Brain microvascular endothelial cell (primary cell): ENCODE results near the gene TJAP1.

ENCODE experiments used
- DNase-seq: peaks from one replicate; pipeline ENCODE4 v3.0.0-alpha.2; 2020
- H3K27ac ChIP-seq: fragments of 250-450 bp; sonication (Bioruptor Pico); 2 replicates; pipeline ENCODE4 v1.5.1; 2020; ENCODE audit warnings: mild to moderate bottlenecking, moderate library complexity
- H3K27me3 ChIP-seq: fragments of 250-450 bp; sonication (Bioruptor Pico); replicated peaks from 2 replicates; pipeline ENCODE4 v1.5.1; 2020; ENCODE audit warnings: mild to moderate bottlenecking
- H3K36me3 ChIP-seq: fragments of 250-450 bp; sonication (Bioruptor Pico); replicated peaks from 2 replicates; pipeline ENCODE4 v1.5.1; 2020; ENCODE audit warnings: mild to moderate bottlenecking
- H3K4me3 ChIP-seq: 2 replicates; pipeline ENCODE4 v1.5.1; 2011; ENCODE audit warnings: low read depth, mild to moderate bottlenecking, control low read depth, low read length, moderate library complexity
- CTCF ChIP-seq: IDR thresholded peaks from 2 replicates; pipeline ENCODE4 v1.5.1; 2011; ENCODE audit warnings: low read depth, mild to moderate bottlenecking, moderate library complexity, low read length, control low read depth, inconsistent platforms; ENCODE audit errors: missing control alignments
- in situ Hi-C: cut with HindIII; loops from 2 replicates; pipeline ENCODE4 v1.10.0; 2017; ENCODE audit warnings: low sequenced_read_pairs, low pct_ligation_motif_present

Gene TJAP1

DNA sequence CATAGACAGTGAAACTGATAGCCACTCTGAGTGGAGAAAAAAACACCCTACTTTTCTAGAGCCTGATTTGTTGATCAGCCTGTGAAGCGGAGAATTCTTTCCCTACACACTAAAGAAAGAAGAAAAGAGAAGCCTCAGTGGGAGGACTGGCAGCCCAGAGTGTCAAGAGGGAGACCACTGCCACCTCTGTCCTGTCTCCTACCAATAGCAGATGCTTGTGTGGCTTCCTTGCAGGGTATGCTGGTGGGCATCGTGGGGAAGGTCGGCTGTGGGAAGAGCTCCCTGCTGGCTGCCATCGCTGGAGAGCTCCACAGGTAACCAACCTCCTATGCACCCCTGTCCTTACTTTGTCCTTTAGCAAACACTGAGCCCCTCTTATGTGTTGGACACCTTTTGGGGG lies 39.7 kb upstream of the TJAP1 start:
- H3K4me3 ChIP-seq: no peak overlapping the region
- no peak for TF ChIP-seq CTCF
- peaks cover 32% of the 10 kb centered on the region for H3K36me3 ChIP-seq
- no peak overlapping the region for H3K27ac ChIP-seq
- in situ Hi-C loops: no loop called here
- DNase-seq: no peak
- H3K27me3 ChIP-seq: no peaks in the 10 kb centered on the region

DNA sequence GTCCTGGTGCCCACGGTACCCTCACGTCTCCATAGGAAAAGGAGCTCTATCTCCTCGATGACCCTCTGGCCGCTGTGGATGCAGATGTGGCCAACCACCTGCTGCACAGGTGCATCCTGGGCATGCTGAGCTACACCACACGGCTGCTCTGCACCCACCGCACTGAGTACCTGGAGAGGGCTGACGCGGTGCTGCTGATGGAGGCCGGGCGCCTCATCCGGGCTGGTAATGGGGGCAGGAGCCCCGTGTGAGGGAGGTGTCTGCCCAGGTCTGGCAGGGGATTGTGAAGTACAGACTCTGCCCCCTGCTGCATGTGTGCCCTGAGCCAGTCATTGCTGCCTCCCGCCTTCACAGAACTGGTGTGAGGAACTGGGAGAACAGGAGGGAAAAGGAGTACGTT lies 34.4 kb upstream of the TJAP1 start:
- no peak overlapping the region for H3K4me3 ChIP-seq
- no peak for DNase-seq
- in situ Hi-C loops: no loop called here
- no peaks in the 10 kb centered on the region for H3K27me3 ChIP-seq
- H3K27ac ChIP-seq: no peak overlapping the region
- H3K36me3 ChIP-seq: peaks cover 64% of the 10 kb centered on the region
- no peak for TF ChIP-seq CTCF

DNA sequence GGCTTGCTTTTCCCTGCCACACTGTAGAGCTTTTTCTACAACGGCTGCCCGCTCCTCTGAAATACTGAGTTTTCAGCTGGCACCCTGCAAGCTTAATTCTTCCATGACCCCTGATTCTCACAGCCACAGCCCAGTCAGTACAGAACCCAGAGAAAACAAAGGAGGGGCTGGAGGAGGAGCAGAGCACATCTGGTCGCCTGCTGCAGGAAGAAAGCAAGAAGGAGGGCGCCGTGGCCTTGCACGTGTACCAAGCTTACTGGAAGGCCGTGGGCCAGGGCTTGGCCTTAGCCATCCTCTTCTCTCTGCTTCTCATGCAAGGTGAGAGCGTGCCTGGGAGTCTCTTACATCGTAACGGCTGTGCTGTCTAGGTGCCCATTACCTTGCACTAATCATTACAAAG lies 33.3 kb upstream of the TJAP1 start:
- H3K4me3 ChIP-seq: no peak overlapping the region
- TF ChIP-seq CTCF: no peak
- peaks cover 69% of the 10 kb centered on the region for H3K36me3 ChIP-seq
- no peak for DNase-seq
- in situ Hi-C loops: no loop called here
- H3K27me3 ChIP-seq: no peaks in the 10 kb centered on the region
- H3K27ac ChIP-seq: no peak overlapping the region

DNA sequence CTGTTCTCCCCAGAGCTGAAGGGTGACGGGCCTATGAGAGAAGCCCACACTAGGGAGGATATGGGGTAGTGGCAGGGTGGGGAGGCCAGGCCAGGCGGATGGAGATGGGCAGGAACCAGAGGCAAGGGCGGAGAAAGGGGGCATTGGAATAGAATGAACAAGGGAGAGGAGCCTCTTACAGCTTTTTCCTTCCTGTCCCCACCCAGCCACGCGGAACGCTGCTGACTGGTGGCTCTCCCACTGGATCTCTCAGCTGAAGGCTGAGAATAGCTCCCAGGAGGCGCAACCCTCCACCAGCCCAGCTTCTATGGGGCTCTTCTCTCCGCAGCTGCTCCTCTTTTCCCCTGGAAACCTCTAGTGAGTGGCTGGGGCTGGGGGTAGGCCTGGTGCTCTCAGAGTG lies 32.8 kb upstream of the TJAP1 start:
- Histone ChIP-seq H3K36me3 (peaks cover 72% of the 10 kb centered on the region), H3K27ac (no peak overlapping the region), H3K4me3 (no peak overlapping the region), H3K27me3 (no peaks in the 10 kb centered on the region)
- no peak for DNase-seq
- no peak for TF ChIP-seq CTCF
- in situ Hi-C loops: no loop called here

GRCh38 chr6:43445576-43445975 lies 31.8 kb upstream of the TJAP1 start:
- no peak for DNase-seq
- no peak overlapping the region for H3K4me3 ChIP-seq
- no peak for TF ChIP-seq CTCF

DNA sequence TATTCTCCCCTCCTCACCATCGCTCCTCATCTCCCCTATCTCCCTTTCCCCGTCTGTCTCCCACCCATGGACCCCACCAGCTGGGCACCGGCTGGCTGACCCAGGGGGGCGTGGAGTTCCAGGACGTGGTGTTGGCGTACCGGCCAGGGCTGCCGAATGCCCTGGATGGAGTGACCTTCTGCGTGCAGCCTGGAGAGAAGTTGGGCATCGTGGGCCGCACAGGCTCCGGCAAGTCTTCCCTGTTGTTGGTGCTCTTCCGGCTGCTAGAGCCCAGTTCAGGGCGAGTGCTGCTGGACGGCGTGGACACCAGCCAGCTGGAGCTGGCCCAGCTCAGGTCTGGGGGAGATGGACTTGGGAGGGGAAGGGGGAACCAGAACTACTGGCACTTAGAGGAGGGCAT lies 29.8 kb upstream of the TJAP1 start:
- no peak overlapping the region for H3K27ac ChIP-seq
- in situ Hi-C loops: no loop called here
- no peak for TF ChIP-seq CTCF
- DNase-seq: no peak
- peaks cover 75% of the 10 kb centered on the region for H3K36me3 ChIP-seq
- no peaks in the 10 kb centered on the region for H3K27me3 ChIP-seq
- H3K4me3 ChIP-seq: no peak overlapping the region

More at GRCh38 chr6:43445576-43445975, 31.8 kb upstream of the TJAP1 start:
- Histone ChIP-seq H3K36me3 (peaks cover 73% of the 10 kb centered on the region), H3K27ac (no peak overlapping the region), H3K27me3 (no peaks in the 10 kb centered on the region)
- in situ Hi-C loops: no loop called here
